Ovary (tissue), 9 donors: ENCODE measurements around the gene EIF4E3. TPM values are rescaled to one million over a fixed set of nuclear protein-coding genes. Genes with fewer than 3 reads are reported as not detected.

Experiments used
- DNase-seq, 5 donors: peaks; one replicate each; pipeline ENCODE4 v3.0.0-alpha.2; 2019 to 2020
- H3K27ac ChIP-seq, 2 donors: fragments of 200-600 bp; one replicate each; pipeline versions ENCODE4 v1.5.1 to v1.8.0; 2019 to 2022
- H3K27me3 ChIP-seq: fragments of 200-600 bp; one replicate; pipeline ENCODE4 v1.8.0; 2022
- H3K36me3 ChIP-seq: fragments of 200-600 bp; sonication (generic); one replicate; pipeline ENCODE4 v1.5.1; 2019
- H3K4me1 ChIP-seq: one replicate; pipeline ENCODE4 v1.8.1; 2013; ENCODE audit warnings: mild to moderate bottlenecking, moderate library complexity; ENCODE audit not compliant: insufficient read depth
- H3K4me3 ChIP-seq: fragments of 200-600 bp; sonication (generic); one replicate; pipeline ENCODE4 v1.5.1; 2017
- H3K9me3 ChIP-seq, 2 donors: fragments of 200-600 bp in 1 of 2; sonication (generic) in 1 of 2; one replicate each; pipeline versions ENCODE4 v1.5.1 to v1.8.1; 2013 to 2019; ENCODE audit warnings: mild to moderate bottlenecking in 1 of 2, moderate library complexity in 1 of 2
- CTCF ChIP-seq, 3 donors: fragments of 450-650 bp in 2 of 3; fragments of 200-600 bp in 1 of 3; IDR thresholded peaks; one replicate each; pipeline versions ENCODE4 v1.5.1 to v1.8.0; 2016 to 2022; ENCODE audit warnings: antibody characterized with exemption in 3 of 3, mild to moderate bottlenecking in 1 of 3
- EP300 ChIP-seq: sonication (generic); formaldehyde crosslinking; IDR thresholded peaks from one replicate; pipeline ENCODE4 v1.6.1; 2017; ENCODE audit warnings: antibody characterized with exemption
- POLR2A ChIP-seq: fragments of 450-650 bp; IDR thresholded peaks from one replicate; pipeline ENCODE4 v1.6.1; 2017; ENCODE audit warnings: antibody characterized with exemption, mild to moderate bottlenecking, moderate library complexity
- WGBS, 3 donors: extraction: QIAGEN DNeasy Blood & Tissue Kit in 1 of 3; methylation state at CpG; one replicate each; pipeline versions ENCODE4 v1.1.5 to v1.1.7; 2013 to 2017; 5-methylcytosine and 5-hydroxymethylcytosine counted together
- intact Hi-C, 4 donors: fragments of 100-400 bp; cut with DNase I; formaldehyde crosslinking; loops; one replicate each; pipeline versions ENCODE4 v1.11.0 to v1.15.1; 2022 to 2023
- polyA plus RNA-seq, 2 donors: library from polyadenylated mRNA; stranded (reverse); fragments of 200-250 nt in 1 of 2; fragments of 350-450 nt in 1 of 2; fragmentation: Illumina TruSeq in 1 of 2; extraction: RNeasy Lipid Tissue Mini Kit (QIAGEN cat#74804) in 1 of 2; gene quantifications; one replicate each; pipeline ENCODE4 v1.2.3, GENCODE V29; 2013 to 2014
- total RNA-seq, 7 donors: library from RNA; depleted of rRNA in 2 of 7; stranded (reverse); fragments of >200 nt in 2 of 7; fragmentation: NEBNext Ultra II Directional in 3 of 7; extraction: Animal tissue kit (Norgen Biotek cat#: 25700) in 3 of 7; gene quantifications; one replicate each; pipeline versions ENCODE4 v1.1.0 to v1.2.4, GENCODE V29; 2016 to 2023
- donor health status: DM: no; HTN: no; CAD: no; lungs with moderate emphysema.
- donor health status: DM: no; HTN: no; CAD: no.
- donor health status: Bipolar disorder and iron deficiency.
- donor health status: DM: yes; HTN: yes; CAD: no.
- donor health status: DM: no; HTN: no; CAD: no.
- donor health status: DM: yes; HTN: yes; CAD: no.

EIF4E3 gene
- total and polyA plus RNA-seq, 9 donors = 13.0 to 51.7 (median 38.2) TPM

- H3K9me3 ChIP-seq = no peaks in the 10 kb centered on the region
- H3K27me3 ChIP-seq = no peaks in the 10 kb centered on the region
- no peaks in the 10 kb centered on the region for H3K36me3 ChIP-seq
- no peak overlapping the region for H3K4me3 ChIP-seq
- DNase-seq = no peak
- no peak overlapping the region for H3K27ac ChIP-seq
- 94 to 99% (median 97%) methylated on average over 1 of the region's 1 CpG for WGBS, 3 donors
- no peaks in the 10 kb centered on the region for H3K4me1 ChIP-seq
- TF ChIP-seq EP300 = no peak
- TF ChIP-seq CTCF (IDR thresholded peaks at IDR 0.05) = no peak
- no peak for TF ChIP-seq POLR2A
- intact Hi-C loops = no loop called here
These were observed 17.4 kb upstream of the EIF4E3 start for GRCh38 chr3:71742621-71743020.

DNA sequence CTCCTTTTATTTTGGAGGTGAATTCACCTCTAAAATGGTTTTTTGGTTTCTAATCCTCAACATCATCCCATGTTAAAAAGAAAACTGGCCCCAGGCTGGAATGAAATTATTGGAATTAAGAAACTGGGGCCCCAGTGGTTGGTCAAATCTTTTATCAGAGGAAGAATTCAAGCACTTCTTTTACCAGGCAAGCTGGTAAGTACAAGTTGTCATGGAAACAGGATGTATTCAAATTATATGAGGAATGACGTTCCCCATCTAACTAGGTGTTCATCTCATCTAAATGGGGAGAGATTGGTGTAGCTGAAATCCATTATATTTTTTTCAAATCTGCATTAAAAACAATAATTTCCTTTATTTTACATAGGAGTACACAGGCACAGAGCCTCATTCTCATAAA lies 9.7 kb upstream of the EIF4E3 start:
- 76 to 85% (median 78%) methylated on average over 1 of the region's 1 CpG for WGBS, 3 donors
- Histone ChIP-seq H3K4me1 (no peaks in the 10 kb centered on the region), H3K27ac (no peak overlapping the region), H3K4me3 (no peak overlapping the region), H3K36me3 (no peaks in the 10 kb centered on the region), H3K27me3 (no peaks in the 10 kb centered on the region), H3K9me3 (no peaks in the 10 kb centered on the region)
- intact Hi-C loops = no loop called here
- no peak for DNase-seq
- TF ChIP-seq EP300 (no peak), CTCF (IDR thresholded peaks at IDR 0.05) (no peak), POLR2A (no peak)

- no peak for DNase-seq
- H3K36me3 ChIP-seq = no peaks in the 10 kb centered on the region
- H3K27ac ChIP-seq = no peak overlapping the region
- H3K4me1 ChIP-seq = no peaks in the 10 kb centered on the region
- intact Hi-C loops = no loop called here
- H3K27me3 ChIP-seq = no peaks in the 10 kb centered on the region
- WGBS, 3 donors = 73 to 94% (median 84%) methylated on average over 2 of the region's 2 CpGs
- TF ChIP-seq EP300 = no peak
- no peak for TF ChIP-seq POLR2A
- no peak for TF ChIP-seq CTCF (IDR thresholded peaks at IDR 0.05)
- H3K4me3 ChIP-seq = no peak overlapping the region
- no peaks in the 10 kb centered on the region for H3K9me3 ChIP-seq
These were observed 8.1 kb upstream of the EIF4E3 start for GRCh38 chr3:71733319-71733718.

GRCh38 chr3:71732637-71733036 lies 7.4 kb upstream of the EIF4E3 start:
- Histone ChIP-seq H3K4me1 (no peaks in the 10 kb centered on the region), H3K4me3 (no peak overlapping the region), H3K36me3 (no peaks in the 10 kb centered on the region), H3K9me3 (no peaks in the 10 kb centered on the region), H3K27me3 (no peaks in the 10 kb centered on the region), H3K27ac (no peak overlapping the region)
- TF ChIP-seq POLR2A (no peak), EP300 (no peak), CTCF (IDR thresholded peaks at IDR 0.05) (no peak)
- intact Hi-C loops = no loop called here
- DNase-seq = no peak
- 85 to 90% (median 87%) methylated on average over 4 of the region's 4 CpGs for WGBS, 3 donors
